Natural killer cell treated with Interleukin-12 subunit alpha and Interleukin-12 subunit beta and Interleukin-15 and Interleukin-18, amount 100 ng/mL, for 72 hours (primary cell): ENCODE data around the gene MEGF11. TPM values are rescaled to one million over a fixed set of nuclear protein-coding genes. Genes with fewer than 3 reads are reported as not detected.

Source experiments
- ATAC-seq, 2 donors: fragments of 150-1000 bp; cut with Tn5 transposase in 1 of 2; sonication (Bioruptor Pico), chemical (Tn5 transposase) in 1 of 2; 2 replicates each; pipeline ENCODE4 v1.10.0; 2021
- DNase-seq: peaks from one replicate; pipeline ENCODE4 v3.0.0; 2022; ENCODE audit warnings: low spot score
- H3K27ac Mint-ChIP-seq, 2 donors: 1 replicate in 1 of 2; 2 replicates in 1 of 2; pipeline ENCODE4 v1.8.0; 2022; ENCODE audit warnings: mixed read lengths in 2 of 2, mild to moderate bottlenecking in 1 of 2, moderate library complexity in 1 of 2
- H3K27me3 Mint-ChIP-seq, 2 donors: 1 replicate in 1 of 2; 2 replicates in 1 of 2; pipeline ENCODE4 v1.8.0; 2022; ENCODE audit warnings: mixed read lengths in 2 of 2
- H3K36me3 Mint-ChIP-seq: one replicate; pipeline ENCODE4 v1.8.0; 2022; ENCODE audit warnings: mixed read lengths
- H3K4me1 Mint-ChIP-seq, 2 donors: 1 replicate in 1 of 2; 2 replicates in 1 of 2; pipeline ENCODE4 v1.8.0; 2022; ENCODE audit warnings: low read depth in 2 of 2, mixed read lengths in 2 of 2, mild to moderate bottlenecking in 1 of 2
- H3K4me3 Mint-ChIP-seq: one replicate; pipeline ENCODE4 v1.8.0; 2022; ENCODE audit warnings: mixed read lengths
- H3K9me3 Mint-ChIP-seq: 2 replicates; pipeline ENCODE4 v1.8.0; 2022; ENCODE audit warnings: mixed read lengths
- total RNA-seq, 2 donors: library from RNA; stranded (reverse); gene quantifications; one replicate each; pipeline ENCODE4 v1.2.3, GENCODE V29; 2022

Gene MEGF11
- total RNA-seq, 2 donors from 2014 or later: not detected

GRCh38 chr15:66033143-66033542 lies 220.4 kb downstream of the MEGF11 start:
- Mint-ChIP-seq H3K9me3 (no peaks in the 10 kb centered on the region), H3K27ac (no peak overlapping the region), H3K4me1 (no peaks in the 10 kb centered on the region), H3K4me3 (no peak overlapping the region), H3K36me3 (no peaks in the 10 kb centered on the region), H3K27me3 (peaks cover 33 to 57% of the 10 kb centered on the region in 2 donors)
- no peak for ATAC-seq
- no peak for DNase-seq

GRCh38 chr15:66032006-66032405 lies 221.5 kb downstream of the MEGF11 start:
- Mint-ChIP-seq H3K27me3 (peaks cover 37 to 49% of the 10 kb centered on the region in 2 donors), H3K27ac (no peak overlapping the region), H3K36me3 (no peaks in the 10 kb centered on the region), H3K9me3 (no peaks in the 10 kb centered on the region), H3K4me1 (no peaks in the 10 kb centered on the region), H3K4me3 (no peak overlapping the region)
- DNase-seq (no peak), ATAC-seq (no peak)

GRCh38 chr15:66030650-66031049 lies 222.9 kb downstream of the MEGF11 start:
- ATAC-seq (no peak), DNase-seq (no peak)
- no peaks in the 10 kb centered on the region for H3K9me3 Mint-ChIP-seq
- peaks cover 30 to 37% of the 10 kb centered on the region in 2 donors for H3K27me3 Mint-ChIP-seq
- no peak overlapping the region for H3K4me3 Mint-ChIP-seq
- no peak overlapping the region for H3K27ac Mint-ChIP-seq
- H3K4me1 Mint-ChIP-seq: no peaks in the 10 kb centered on the region
- no peaks in the 10 kb centered on the region for H3K36me3 Mint-ChIP-seq

GRCh38 chr15:66029650-66030049 lies 223.9 kb downstream of the MEGF11 start:
- no peak for ATAC-seq
- H3K27me3 Mint-ChIP-seq: peaks cover 27 to 40% of the 10 kb centered on the region in 2 donors
- H3K27ac Mint-ChIP-seq: no peak overlapping the region
- no peaks in the 10 kb centered on the region for H3K36me3 Mint-ChIP-seq
- no peak for DNase-seq
- H3K9me3 Mint-ChIP-seq: no peaks in the 10 kb centered on the region
- H3K4me3 Mint-ChIP-seq: no peak overlapping the region
- no peaks in the 10 kb centered on the region for H3K4me1 Mint-ChIP-seq

- H3K27ac Mint-ChIP-seq: no peak overlapping the region
- H3K9me3 Mint-ChIP-seq: no peaks in the 10 kb centered on the region
- H3K27me3 Mint-ChIP-seq: peaks cover 24 to 32% of the 10 kb centered on the region in 2 donors
- no peak overlapping the region for H3K4me3 Mint-ChIP-seq
- no peaks in the 10 kb centered on the region for H3K36me3 Mint-ChIP-seq
- DNase-seq: no peak
- no peaks in the 10 kb centered on the region for H3K4me1 Mint-ChIP-seq
- no peak for ATAC-seq
Measured at GRCh38 chr15:66027268-66027805, 226.2 kb downstream of the MEGF11 start.

GRCh38 chr15:66025972-66026371 lies 227.6 kb downstream of the MEGF11 start:
- H3K9me3 Mint-ChIP-seq: no peaks in the 10 kb centered on the region
- peaks cover 23 to 24% of the 10 kb centered on the region in 2 donors for H3K27me3 Mint-ChIP-seq
- no peak for ATAC-seq
- H3K4me3 Mint-ChIP-seq: no peak overlapping the region
- H3K27ac Mint-ChIP-seq: no peak overlapping the region
- DNase-seq: no peak
- H3K36me3 Mint-ChIP-seq: no peaks in the 10 kb centered on the region
- no peaks in the 10 kb centered on the region for H3K4me1 Mint-ChIP-seq

GRCh38 chr15:66025015-66025452 lies 228.5 kb downstream of the MEGF11 start:
- DNase-seq (no peak), ATAC-seq (no peak)
- no peak overlapping the region for H3K27ac Mint-ChIP-seq
- H3K36me3 Mint-ChIP-seq: no peaks in the 10 kb centered on the region
- H3K4me3 Mint-ChIP-seq: no peak overlapping the region
- peaks cover 18 to 21% of the 10 kb centered on the region in 2 donors for H3K27me3 Mint-ChIP-seq
- H3K9me3 Mint-ChIP-seq: no peaks in the 10 kb centered on the region
- H3K4me1 Mint-ChIP-seq: no peaks in the 10 kb centered on the region

- ATAC-seq (no peak), DNase-seq (no peak)
- H3K27ac Mint-ChIP-seq: no peak overlapping the region
- H3K9me3 Mint-ChIP-seq: no peaks in the 10 kb centered on the region
- no peak overlapping the region for H3K4me3 Mint-ChIP-seq
- H3K4me1 Mint-ChIP-seq: no peaks in the 10 kb centered on the region
- no peaks in the 10 kb centered on the region for H3K36me3 Mint-ChIP-seq
- peaks cover 14 to 17% of the 10 kb centered on the region in 2 donors for H3K27me3 Mint-ChIP-seq
Measured at GRCh38 chr15:66024116-66024515, 229.4 kb downstream of the MEGF11 start.

GRCh38 chr15:66023311-66023972 lies 230.1 kb downstream of the MEGF11 start:
- Mint-ChIP-seq H3K4me1 (no peaks in the 10 kb centered on the region), H3K9me3 (no peaks in the 10 kb centered on the region), H3K27ac (no peak overlapping the region), H3K36me3 (no peaks in the 10 kb centered on the region), H3K4me3 (no peak overlapping the region), H3K27me3 (peaks cover 12 to 22% of the 10 kb centered on the region in 2 donors)
- ATAC-seq (peak in 1 of 2 donors; percentile 11), DNase-seq (no peak)

- peaks cover 15 to 21% of the 10 kb centered on the region in 2 donors for H3K27me3 Mint-ChIP-seq
Measured at GRCh38 chr15:66022163-66022525, 231.4 kb downstream of the MEGF11 start.

GRCh38 chr15:66021496-66022162 lies 231.9 kb downstream of the MEGF11 start:
- H3K9me3 Mint-ChIP-seq: no peaks in the 10 kb centered on the region
- ATAC-seq (no peak), DNase-seq (no peak)
- no peak overlapping the region for H3K4me3 Mint-ChIP-seq
- H3K36me3 Mint-ChIP-seq: no peaks in the 10 kb centered on the region
- no peaks in the 10 kb centered on the region for H3K4me1 Mint-ChIP-seq
- H3K27ac Mint-ChIP-seq: no peak overlapping the region
- H3K27me3 Mint-ChIP-seq: peaks cover 15 to 20% of the 10 kb centered on the region in 2 donors

More at GRCh38 chr15:66022163-66022525, 231.4 kb downstream of the MEGF11 start:
- Mint-ChIP-seq H3K4me3 (no peak overlapping the region), H3K36me3 (no peaks in the 10 kb centered on the region), H3K4me1 (no peaks in the 10 kb centered on the region), H3K9me3 (no peaks in the 10 kb centered on the region), H3K27ac (no peak overlapping the region)
- no peak for DNase-seq
- ATAC-seq: no peak

- no peak overlapping the region for H3K27ac Mint-ChIP-seq
- H3K27me3 Mint-ChIP-seq: peaks cover 24 to 28% of the 10 kb centered on the region in 2 donors
- H3K4me1 Mint-ChIP-seq: no peaks in the 10 kb centered on the region
- ATAC-seq: no peak
- no peaks in the 10 kb centered on the region for H3K36me3 Mint-ChIP-seq
- DNase-seq: no peak
- no peaks in the 10 kb centered on the region for H3K9me3 Mint-ChIP-seq
- no peak overlapping the region for H3K4me3 Mint-ChIP-seq
Measured at GRCh38 chr15:66019826-66020398, 233.6 kb downstream of the MEGF11 start.

GRCh38 chr15:66019368-66019767 lies 234.2 kb downstream of the MEGF11 start:
- H3K4me3 Mint-ChIP-seq: no peak overlapping the region
- H3K36me3 Mint-ChIP-seq: no peaks in the 10 kb centered on the region
- no peak for DNase-seq
- ATAC-seq: no peak
- no peaks in the 10 kb centered on the region for H3K4me1 Mint-ChIP-seq
- no peak overlapping the region for H3K27ac Mint-ChIP-seq
- H3K9me3 Mint-ChIP-seq: no peaks in the 10 kb centered on the region
- peaks cover 21 to 23% of the 10 kb centered on the region in 2 donors for H3K27me3 Mint-ChIP-seq

GRCh38 chr15:66018488-66018797 lies 235.1 kb downstream of the MEGF11 start:
- Mint-ChIP-seq H3K36me3 (no peaks in the 10 kb centered on the region), H3K4me1 (no peaks in the 10 kb centered on the region), H3K9me3 (no peaks in the 10 kb centered on the region), H3K27ac (no peak overlapping the region), H3K27me3 (peaks cover 25 to 26% of the 10 kb centered on the region in 2 donors), H3K4me3 (no peak overlapping the region)
- DNase-seq (no peak), ATAC-seq (peak in 1 of 2 donors; percentile 34)
